ENCODE data around the gene ZSWIM1. TPM values are rescaled to one million over a fixed set of nuclear protein-coding genes. Genes with fewer than 3 reads are reported as not detected.

The ZSWIM1 gene
- total RNA-seq, 4 donors from 2014 or later = 6.6 to 8.8 (median 7.6) TPM

DNA sequence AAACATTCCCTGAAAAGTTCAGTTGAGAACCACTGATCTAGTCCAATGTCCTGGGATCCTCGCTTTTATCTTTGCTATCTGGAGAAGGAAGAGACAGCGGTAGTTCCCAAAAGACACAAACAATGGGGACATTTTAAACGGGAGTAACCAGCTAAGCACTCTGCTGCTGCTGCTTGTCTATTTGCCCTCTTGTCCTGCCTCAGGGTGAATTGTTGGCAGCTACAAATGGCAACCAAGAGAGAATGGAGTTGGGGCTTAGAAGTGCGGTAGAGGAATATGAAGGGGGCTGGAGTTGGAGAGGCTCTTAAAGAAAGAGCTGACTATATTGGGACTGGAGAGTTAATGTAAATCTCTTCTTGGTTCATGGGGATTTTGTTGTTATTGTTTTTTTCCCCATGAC, 6.5 kb upstream of the ZSWIM1 start:
- Histone ChIP-seq H3K36me3 (peaks cover 0 to 22% (median 5%) of the 10 kb centered on the region in 3 donors), H3K9me3 (no peaks in the 10 kb centered on the region), H3K27me3 (no peaks in the 10 kb centered on the region), H3K27ac (no peak overlapping the region), H3K4me3 (no peak overlapping the region), H3K4me1 (no peaks in the 10 kb centered on the region)
- 63 to 70% methylated on average over 4 of the region's 4 CpGs for WGBS, 2 donors
- intact Hi-C loops (cut with DNase I) = no loop called here
- DNase-seq = no peak
- no peak for TF ChIP-seq POLR2A (IDR thresholded peaks at IDR 0.05)

DNA sequence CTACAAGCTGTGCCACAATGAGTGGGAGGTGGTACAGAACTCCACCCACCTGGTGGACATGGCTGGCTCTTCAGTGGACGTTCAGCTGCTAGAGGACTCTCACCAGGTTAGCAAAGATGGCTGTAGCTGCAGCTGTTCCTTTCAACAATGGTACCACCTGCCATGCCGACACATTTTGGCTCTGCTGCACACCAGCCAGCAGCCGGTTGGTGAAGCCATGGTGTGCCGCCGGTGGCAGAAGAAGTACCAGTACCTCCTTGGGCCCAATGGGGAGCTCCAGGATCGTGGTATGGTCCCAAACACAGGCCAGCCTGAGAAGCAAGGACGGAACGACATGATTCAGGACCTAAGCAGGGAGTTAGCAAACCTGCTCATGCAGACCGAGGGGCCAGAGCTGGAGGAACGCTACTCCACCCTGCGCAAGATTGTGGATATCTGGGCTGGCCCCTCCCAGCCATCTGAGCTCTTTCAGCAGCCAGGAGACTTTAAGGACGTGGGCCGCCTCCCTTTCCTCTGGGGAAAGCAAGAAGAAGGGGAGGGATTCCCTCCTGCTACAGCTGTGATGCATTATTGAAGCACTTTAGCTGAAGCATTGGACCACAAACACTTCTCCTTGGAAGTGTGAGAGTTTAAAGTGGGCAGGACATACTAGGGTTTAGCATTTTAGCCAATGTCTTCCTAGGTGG, 2.8 kb upstream of the ZSWIM1 start:
- Histone ChIP-seq H3K36me3 (peaks cover 0 to 29% (median 11%) of the 10 kb centered on the region in 3 donors), H3K9me3 (no peaks in the 10 kb centered on the region), H3K27ac (peak overlapping the region in 1 of 4 donors; percentile 28), H3K4me3 (no peak overlapping the region), H3K4me1 (peaks cover 5 to 19% (median 12%) of the 10 kb centered on the region in 3 donors), H3K27me3 (no peaks in the 10 kb centered on the region)
- 80 to 91% methylated on average over 5 to 7 of the region's 13 CpGs for WGBS, 2 donors
- intact Hi-C loops (cut with DNase I) = no loop called here
- no peak for DNase-seq
- TF ChIP-seq POLR2A (IDR thresholded peaks at IDR 0.05) = no peak
- TF ChIP-seq, protein P1, sequence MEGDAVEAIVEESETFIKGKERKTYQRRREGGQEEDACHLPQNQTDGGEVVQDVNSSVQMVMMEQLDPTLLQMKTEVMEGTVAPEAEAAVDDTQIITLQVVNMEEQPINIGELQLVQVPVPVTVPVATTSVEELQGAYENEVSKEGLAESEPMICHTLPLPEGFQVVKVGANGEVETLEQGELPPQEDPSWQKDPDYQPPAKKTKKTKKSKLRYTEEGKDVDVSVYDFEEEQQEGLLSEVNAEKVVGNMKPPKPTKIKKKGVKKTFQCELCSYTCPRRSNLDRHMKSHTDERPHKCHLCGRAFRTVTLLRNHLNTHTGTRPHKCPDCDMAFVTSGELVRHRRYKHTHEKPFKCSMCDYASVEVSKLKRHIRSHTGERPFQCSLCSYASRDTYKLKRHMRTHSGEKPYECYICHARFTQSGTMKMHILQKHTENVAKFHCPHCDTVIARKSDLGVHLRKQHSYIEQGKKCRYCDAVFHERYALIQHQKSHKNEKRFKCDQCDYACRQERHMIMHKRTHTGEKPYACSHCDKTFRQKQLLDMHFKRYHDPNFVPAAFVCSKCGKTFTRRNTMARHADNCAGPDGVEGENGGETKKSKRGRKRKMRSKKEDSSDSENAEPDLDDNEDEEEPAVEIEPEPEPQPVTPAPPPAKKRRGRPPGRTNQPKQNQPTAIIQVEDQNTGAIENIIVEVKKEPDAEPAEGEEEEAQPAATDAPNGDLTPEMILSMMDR (IDR thresholded peaks at IDR 0.05) = no peak

DNA sequence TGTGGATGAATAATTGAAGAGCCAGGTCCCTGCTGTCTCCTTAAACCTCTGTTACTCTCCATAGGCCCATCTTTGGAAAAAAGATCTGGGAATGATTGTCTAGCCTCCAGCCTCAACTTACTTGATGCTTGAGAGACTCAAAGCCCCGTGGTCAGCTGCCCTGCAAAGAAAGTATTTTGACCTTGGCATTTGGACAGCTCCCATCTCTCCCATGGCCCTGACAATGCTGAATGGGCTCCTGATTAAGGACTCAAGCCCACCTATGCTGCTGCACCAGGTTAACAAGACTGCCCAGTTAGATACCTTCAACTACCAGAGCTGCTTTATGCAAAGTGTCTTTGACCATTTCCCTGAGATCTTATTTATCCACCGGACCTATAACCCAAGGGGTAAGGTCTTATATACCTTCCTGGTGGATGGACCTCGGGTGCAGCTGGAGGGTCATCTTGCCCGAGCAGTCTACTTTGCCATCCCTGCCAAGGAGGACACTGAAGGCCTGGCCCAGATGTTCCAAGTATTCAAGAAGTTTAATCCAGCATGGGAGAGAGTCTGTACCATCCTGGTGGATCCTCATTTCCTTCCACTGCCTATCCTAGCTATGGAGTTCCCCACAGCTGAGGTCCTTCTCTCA, 1.6 kb downstream of the ZSWIM1 start:
- TF ChIP-seq POLR2A (IDR thresholded peaks at IDR 0.05) = no peak
- TF ChIP-seq, protein P1 (IDR thresholded peaks at IDR 0.05) = no peak
- peaks cover 6 to 58% (median 11%) of the 10 kb centered on the region in 3 donors for H3K36me3 ChIP-seq
- H3K4me1 ChIP-seq = peaks cover 5 to 33% (median 18%) of the 10 kb centered on the region in 3 donors
- H3K4me3 ChIP-seq = no peak overlapping the region
- no peak for DNase-seq
- 86 to 100% methylated on average over 4 of the region's 4 CpGs for WGBS, 2 donors
- H3K9me3 ChIP-seq = no peaks in the 10 kb centered on the region
- no peak overlapping the region for H3K27ac ChIP-seq
- intact Hi-C loops (cut with DNase I) = no loop called here
- no peaks in the 10 kb centered on the region for H3K27me3 ChIP-seq

DNA sequence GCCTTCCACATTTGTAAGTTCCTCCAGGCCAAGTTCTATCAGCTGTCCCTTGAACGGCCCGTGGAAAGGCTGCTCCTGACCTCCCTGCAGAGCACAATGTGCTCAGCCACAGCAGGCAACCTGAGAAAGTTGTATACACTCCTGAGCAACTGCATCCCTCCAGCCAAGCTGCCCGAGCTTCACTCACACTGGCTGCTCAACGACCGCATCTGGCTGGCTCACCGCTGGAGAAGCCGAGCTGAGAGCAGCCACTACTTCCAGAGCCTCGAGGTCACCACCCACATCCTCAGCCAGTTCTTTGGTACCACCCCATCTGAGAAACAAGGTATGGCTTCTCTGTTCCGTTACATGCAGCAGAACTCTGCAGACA, 2.1 kb downstream of the ZSWIM1 start:
- Histone ChIP-seq H3K4me1 (peaks cover 5 to 33% (median 18%) of the 10 kb centered on the region in 3 donors), H3K4me3 (no peak overlapping the region), H3K36me3 (peaks cover 6 to 58% (median 11%) of the 10 kb centered on the region in 3 donors), H3K9me3 (no peaks in the 10 kb centered on the region), H3K27me3 (no peaks in the 10 kb centered on the region), H3K27ac (no peak overlapping the region)
- TF ChIP-seq POLR2A (IDR thresholded peaks at IDR 0.05) = no peak
- TF ChIP-seq, protein P1 (IDR thresholded peaks at IDR 0.05) = no peak
- WGBS, 2 donors = 58 to 85% methylated on average over 4 to 9 of the region's 9 CpGs
- intact Hi-C loops (cut with DNase I) = no loop called here
- DNase-seq = no peak

DNA sequence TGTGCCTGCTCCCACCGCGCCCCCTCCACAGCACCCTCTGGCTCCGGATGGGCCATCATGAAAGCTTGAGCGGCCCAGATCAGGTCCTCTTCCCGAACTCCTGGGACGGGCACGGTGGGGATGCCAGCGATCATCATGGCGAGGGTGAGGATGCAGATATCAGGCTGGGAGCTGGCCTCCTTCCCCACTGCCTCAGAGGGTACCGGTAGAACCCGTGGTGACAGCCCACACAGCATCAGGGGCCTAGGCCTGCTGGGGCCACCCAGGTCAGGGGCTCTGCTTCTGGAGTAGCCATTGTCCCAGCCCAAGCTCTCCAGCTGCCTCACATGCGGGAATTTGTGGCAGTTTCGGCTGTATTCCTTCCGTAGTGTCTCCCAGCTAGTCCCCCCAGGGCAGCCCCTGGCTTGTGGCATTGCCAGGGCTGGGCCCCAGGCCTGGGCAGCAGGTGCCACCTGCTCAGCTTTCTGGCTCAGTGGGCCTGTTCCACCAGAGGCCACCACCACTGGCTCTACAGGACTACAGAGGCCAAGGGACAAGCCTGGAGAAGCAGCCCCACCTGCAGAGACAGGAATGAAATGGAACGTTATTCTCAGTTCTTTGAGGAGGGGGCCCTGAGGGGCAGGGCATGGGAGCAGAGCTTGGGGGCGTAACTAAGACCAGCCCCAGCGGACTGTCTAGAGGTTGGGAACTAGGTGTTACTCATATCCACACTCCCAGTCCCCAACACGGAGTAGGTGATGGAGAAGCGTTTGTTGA, 5.7 kb downstream of the ZSWIM1 start:
- Histone ChIP-seq H3K4me3 (no peak overlapping the region), H3K9me3 (no peaks in the 10 kb centered on the region), H3K27ac (no peak overlapping the region), H3K27me3 (no peaks in the 10 kb centered on the region), H3K4me1 (peaks cover 16 to 51% (median 17%) of the 10 kb centered on the region in 3 donors), H3K36me3 (peaks cover 6 to 60% (median 11%) of the 10 kb centered on the region in 3 donors)
- WGBS, 2 donors = 77 to 85% methylated on average over 6 to 7 of the region's 19 CpGs
- intact Hi-C loops (cut with DNase I) = no loop called here
- no peak for TF ChIP-seq POLR2A (IDR thresholded peaks at IDR 0.05)
- TF ChIP-seq, protein P1 (IDR thresholded peaks at IDR 0.05) = no peak
- DNase-seq = no peak

All from esophagus squamous epithelium (tissue), 5 donors.